HepG2 (cell line): Measurements from ENCODE around the gene SELENOV. TPM values are rescaled to one million over a fixed set of nuclear protein-coding genes. Genes with fewer than 3 reads are reported as not detected.

Source experiments
- ATF3 ChIP-seq: sonication (generic); formaldehyde crosslinking; IDR thresholded peaks from 2 replicates; pipeline ENCODE4 v1.4.0; 2020; ENCODE audit warnings: missing genetic modification reagents
- CBFB ChIP-seq: sonication (generic); formaldehyde crosslinking; IDR thresholded peaks from 2 replicates; pipeline ENCODE4 v1.4.0; 2020; ENCODE audit warnings: missing genetic modification reagents
- CBX1 ChIP-seq: IDR thresholded peaks from one replicate; pipeline ENCODE4 v1.6.1; 2016; ENCODE audit warnings: antibody characterized with exemption, low read depth
- CSRNP1 ChIP-seq: sonication (generic); formaldehyde crosslinking; IDR thresholded peaks from 2 replicates; pipeline ENCODE4 v1.8.1; 2023; ENCODE audit warnings: mild to moderate bottlenecking, missing genetic modification reagents
- ELF1 ChIP-seq: sonication (generic); formaldehyde crosslinking; IDR thresholded peaks from 2 replicates; pipeline ENCODE4 v1.4.0; 2020; ENCODE audit warnings: missing genetic modification reagents
- FOXO4 ChIP-seq: sonication (generic); formaldehyde crosslinking; conservative IDR thresholded peaks from 2 replicates; pipeline ENCODE4 v1.8.1; 2023; ENCODE audit warnings: missing genetic modification reagents
- KMT2B ChIP-seq: IDR thresholded peaks from 2 replicates; pipeline ENCODE4 v1.6.1; 2016; ENCODE audit warnings: missing genetic modification reagents, missing compliant biosample characterization
- MIER3 ChIP-seq: IDR thresholded peaks from 2 replicates; pipeline ENCODE4 v1.6.1; 2016; ENCODE audit warnings: missing compliant biosample characterization, borderline replicate concordance
- MIXL1 ChIP-seq: IDR thresholded peaks from 2 replicates; pipeline ENCODE4 v1.6.1; 2016
- TBL1XR1 ChIP-seq: fragments of 150-350 bp; IDR thresholded peaks from 2 replicates; pipeline ENCODE4 v1.6.1; 2014; ENCODE audit warnings: borderline replicate concordance, low read length; ENCODE audit not compliant: partially characterized antibody
- ZBTB33 ChIP-seq: sonication (generic); formaldehyde crosslinking; IDR thresholded peaks from 2 replicates; pipeline ENCODE4 v1.4.0; 2020; ENCODE audit warnings: missing genetic modification reagents
- ZFP36L1 ChIP-seq: sonication (generic); formaldehyde crosslinking; IDR thresholded peaks from 2 replicates; pipeline ENCODE4 v1.8.0; 2022; ENCODE audit warnings: mild to moderate bottlenecking, missing genetic modification reagents, moderate library complexity
- ZNF12 ChIP-seq: sonication (generic); formaldehyde crosslinking; IDR thresholded peaks from 2 replicates; pipeline ENCODE4 v1.5.0; 2020; ENCODE audit warnings: missing genetic modification reagents
- ZNF136 ChIP-seq: sonication (generic); formaldehyde crosslinking; IDR thresholded peaks from 2 replicates; pipeline ENCODE4 v1.8.1; 2022; ENCODE audit warnings: low read depth, mild to moderate bottlenecking, moderate library complexity, missing genetic modification reagents
- ZNF550 ChIP-seq: sonication (generic); formaldehyde crosslinking; IDR thresholded peaks from 2 replicates; pipeline ENCODE4 v1.4.0; 2020; ENCODE audit warnings: mild to moderate bottlenecking, missing genetic modification reagents, borderline replicate concordance
- ZNF609 ChIP-seq: sonication (generic); formaldehyde crosslinking; IDR thresholded peaks from 2 replicates; pipeline ENCODE4 v1.4.0; 2020; ENCODE audit warnings: mild to moderate bottlenecking, missing genetic modification reagents, borderline replicate concordance
- ZNF737 ChIP-seq: sonication (generic); formaldehyde crosslinking; IDR thresholded peaks from 2 replicates; pipeline ENCODE4 v1.5.0; 2020; ENCODE audit warnings: missing genetic modification reagents, mild to moderate bottlenecking, borderline replicate concordance
- polyA plus RNA-seq, 8 experiments: library from polyadenylated mRNA; depleted of rRNA in 3 of 8; stranded (reverse) in 7 of 8; unstranded in 1 of 8; fragments of >200 nt; fragmentation: Illumina TruSeq in 4 of 8; extraction: Trizol in 4 of 8; gene quantifications; 2 replicates each; pipeline versions ENCODE4 v1.2.1 to v1.2.3, GENCODE V29; 2011 to 2016; ENCODE audit warnings: low read depth in 4 of 8, missing spikeins in 1 of 8, mixed read lengths in 1 of 8; ENCODE audit not compliant: insufficient read depth in 1 of 8
- total RNA-seq, 5 experiments: library from RNA; depleted of rRNA; stranded (reverse); fragments of >200 nt; fragmentation: Illumina TruSeq; extraction: Trizol; gene quantifications; 2 replicates each; pipeline ENCODE4 v1.2.3, GENCODE V29; 2016; ENCODE audit warnings: low read depth in 1 of 5

SELENOV gene
- total and polyA plus RNA-seq, 2 of the 13 experiments (the other 11 are each of a cell fraction or from before 2014, with no cell fraction given) = not detected

- TF ChIP-seq ZBTB33 (CRISPR knock-in tag) (peak; percentile 12; the same call in 1 of the 2 replicates), CSRNP1 (CRISPR knock-in tag) (peak; percentile 99), CBX1 (no peak), FOXO4 (CRISPR knock-in tag) (peak; percentile 98; the same call in 1 of the 2 replicates), ZNF737 (CRISPR knock-in tag) (peak; percentile 90), CBFB (CRISPR knock-in tag) (no peak), ZNF12 (CRISPR knock-in tag) (0 out of 2 replicates have a peak, but pooled peaks have one; percentile 82), ELF1 (no peak), ZNF136 (CRISPR knock-in tag) (0 out of 2 replicates have a peak, but pooled peaks have one; percentile 32), TBL1XR1 (no peak), MIXL1 (peak; percentile 83), KMT2B (CRISPR knock-in tag) (no peak), ATF3 (CRISPR knock-in tag) (peak; percentile 52; the same call in 1 of the 2 replicates), ZFP36L1 (peak; percentile 96), ZNF550 (CRISPR knock-in tag) (0 out of 2 replicates have a peak, but pooled peaks have one; percentile 30), ZNF609 (CRISPR knock-in tag) (no peak), MIER3 (no peak)
Measured at GRCh38 chr19:39502640-39503417, 12.1 kb upstream of the SELENOV start (continued).
